ENCODE results near the gene MPO. TPM values are rescaled to one million over a fixed set of nuclear protein-coding genes. Genes with fewer than 3 reads are reported as not detected.
A peak's percentile ranks its signal among the peaks of the same experiment; 100 is the strongest.

The MPO gene
- polyA plus RNA-seq, 2 of the 4 experiments (the other 2 are of a cell fraction), result not detected

- TF ChIP-seq TFCP2L1 (CRISPR knock-in tag; IDR thresholded peaks at IDR 0.05) (no peak), EP300 (IDR thresholded peaks at IDR 0.05) (no peak), POLR2A (IDR thresholded peaks at IDR 0.05; ENCODE audit: low read length) (no peak), JUN (IDR thresholded peaks at IDR 0.05) (no peak), EHF (CRISPR knock-in tag; IDR thresholded peaks at IDR 0.05) (no peak), NPAS2 (CRISPR knock-in tag; IDR thresholded peaks at IDR 0.05; ENCODE audit: borderline replicate concordance) (no peak), CBX8 (IDR thresholded peaks at IDR 0.05) (no peak), ELK1 (IDR thresholded peaks at IDR 0.05; ENCODE audit: low read depth, low read length) (no peak), CBX2 (IDR thresholded peaks at IDR 0.05; ENCODE audit: borderline replicate concordance, low read depth) (no peak)
- H3K9me3 ChIP-seq, result no peaks in the 10 kb centered on the region
- H3K4me3 ChIP-seq, result no peak overlapping the region
- H3K4me1 ChIP-seq, result no peaks in the 10 kb centered on the region
- H3K27ac ChIP-seq, result no peak overlapping the region
- DNase-seq (ENCODE audit: low read depth in 1 of 2, low spot score in 1 of 2) (no peak), FAIRE-seq (no peak), ATAC-seq (no peak)
- ChIA-PET CTCF (interaction anchor here (1.6 to 1.7 kb wide), 2 partner anchors 16 to 34 kb away, joined by 8 to 12 read pairs; no protein-coding TSS in a partner anchor), POLR2A (no interaction called here)
- WGBS (ENCODE audit: missing lambda C conversion rate), result 47% methylated on average over 3 of the region's 3 CpGs
- H3K4me2 ChIP-seq, result no peak overlapping the region
Observed at GRCh38 chr17:58233543-58233942, 47.2 kb downstream of the MPO start.

DNA sequence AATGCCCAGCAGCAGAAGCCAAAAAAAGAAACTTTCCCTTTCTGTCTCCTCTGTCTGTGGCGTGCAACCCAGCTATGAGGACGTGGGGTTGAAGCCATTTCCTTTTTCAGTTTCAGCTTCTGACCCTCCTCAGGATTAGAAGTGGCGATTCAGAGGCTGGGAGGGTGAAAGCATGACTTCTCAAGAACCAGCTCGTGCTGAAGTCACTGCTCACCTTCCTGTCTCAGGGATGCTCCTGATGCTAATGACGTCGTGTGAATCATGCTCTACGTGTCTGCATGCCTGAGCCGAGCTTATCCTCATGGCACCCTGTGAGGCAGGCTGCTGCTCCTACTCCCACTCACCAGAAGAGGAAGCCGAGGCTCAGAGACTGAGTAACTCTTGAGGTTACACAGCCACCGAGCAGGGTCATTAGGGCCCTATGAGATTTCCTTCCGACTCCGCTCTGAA, 48.0 kb downstream of the MPO start:
- Histone ChIP-seq H3K27ac (no peak overlapping the region), H3K4me3 (no peak overlapping the region), H3K9me3 (no peaks in the 10 kb centered on the region), H3K4me1 (no peaks in the 10 kb centered on the region), H3K4me2 (no peak overlapping the region)
- POLR2A ChIA-PET, result no interaction called here
- FAIRE-seq, result no peak
- no peak for TF ChIP-seq ATOH8 (CRISPR knock-in tag; IDR thresholded peaks at IDR 0.05; ENCODE audit: low read depth)
- TF ChIP-seq HMGXB4 (CRISPR knock-in tag; IDR thresholded peaks at IDR 0.05; ENCODE audit: borderline replicate concordance), result no peak
- no peak for TF ChIP-seq JUN (IDR thresholded peaks at IDR 0.05)
- TF ChIP-seq GATA3 (IDR thresholded peaks at IDR 0.05; ENCODE audit: borderline replicate concordance), result no peak
- TF ChIP-seq MAZ (IDR thresholded peaks at IDR 0.05; ENCODE audit: borderline replicate concordance, low read depth, low read length), result no peak
- TF ChIP-seq RNF2 (IDR thresholded peaks at IDR 0.05; ENCODE audit: borderline replicate concordance, low read depth), result no peak
- no peak for TF ChIP-seq USF2 (IDR thresholded peaks at IDR 0.05)
- TF ChIP-seq PHF8 (IDR thresholded peaks at IDR 0.05; ENCODE audit: borderline replicate concordance, low read depth), result no peak
- TF ChIP-seq MYC (IDR thresholded peaks at IDR 0.05; ENCODE audit: borderline replicate concordance, low read length), result no peak
- no peak for TF ChIP-seq TFCP2L1 (CRISPR knock-in tag; IDR thresholded peaks at IDR 0.05)
- no peak for TF ChIP-seq TP53 (CRISPR knock-in tag; IDR thresholded peaks at IDR 0.05)
- TF ChIP-seq, protein P1, sequence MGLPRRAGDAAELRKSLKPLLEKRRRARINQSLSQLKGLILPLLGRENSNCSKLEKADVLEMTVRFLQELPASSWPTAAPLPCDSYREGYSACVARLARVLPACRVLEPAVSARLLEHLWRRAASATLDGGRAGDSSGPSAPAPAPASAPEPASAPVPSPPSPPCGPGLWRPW (IDR thresholded peaks at IDR 0.05), result no peak
- TF ChIP-seq CTCF (IDR thresholded peaks at IDR 0.05), result no peak
- no peak for TF ChIP-seq MAX (IDR thresholded peaks at IDR 0.05)
- TF ChIP-seq EP300 (IDR thresholded peaks at IDR 0.05), result no peak
- no peak for TF ChIP-seq CHD2 (IDR thresholded peaks at IDR 0.05; ENCODE audit: low read length, partially characterized antibody)
- TF ChIP-seq E2F6 (IDR thresholded peaks at IDR 0.05; ENCODE audit: borderline replicate concordance, low read depth), result no peak
- no peak for TF ChIP-seq ZC3H11A (IDR thresholded peaks at IDR 0.05)
- TF ChIP-seq HOXA7 (CRISPR knock-in tag; IDR thresholded peaks at IDR 0.05), result no peak
- whole genome bisulfite sequencing (ENCODE audit: missing lambda C conversion rate), result 39% methylated on average over 12 of the region's 12 CpGs
- CTCF ChIA-PET, result interaction anchor here (1.6 to 2.6 kb wide), 3 partner anchors 17 to 85 kb away, joined by 8 to 12 read pairs (median 10); no protein-coding TSS in a partner anchor
- ATAC-seq, result peak; percentile 65 to 66
- DNase-seq (ENCODE audit: low read depth in 1 of 2, low spot score in 1 of 2), result peak in 1 of 2 experiments; percentile 44

Measured in A549 (cell line).